ENCODE results near the gene SIPA1L3. TPM values are rescaled to one million over a fixed set of nuclear protein-coding genes. Genes with fewer than 3 reads are reported as not detected.
"Not testable (repeated sequence)": the region's sequence is repeated elsewhere in the genome, so short reads cannot be mapped to it uniquely, and the experiment has no call there.

The SIPA1L3 gene
- total RNA-seq, 1 experiment from 2014 or later, result 8.1 TPM

- in situ Hi-C loops (cut with HindIII; ENCODE audit: low sequenced_read_pairs), result no loop called here
- DNase-seq (ENCODE audit: low spot score), result peak; percentile 80
Measured at GRCh38 chr19:38224014-38224862, 317.2 kb downstream of the SIPA1L3 start, which contains the start of gene DPF1. Gene DPF1 (minus strand): TSS chr19:38224222. CDS start chr19:38224142, 80 bp downstream.

GRCh38 chr19:38224863-38225218 lies 317.8 kb downstream of the SIPA1L3 start:
- in situ Hi-C loops (cut with HindIII; ENCODE audit: low sequenced_read_pairs); DNase-seq (ENCODE audit: low spot score): not testable (repeated sequence)

DNA sequence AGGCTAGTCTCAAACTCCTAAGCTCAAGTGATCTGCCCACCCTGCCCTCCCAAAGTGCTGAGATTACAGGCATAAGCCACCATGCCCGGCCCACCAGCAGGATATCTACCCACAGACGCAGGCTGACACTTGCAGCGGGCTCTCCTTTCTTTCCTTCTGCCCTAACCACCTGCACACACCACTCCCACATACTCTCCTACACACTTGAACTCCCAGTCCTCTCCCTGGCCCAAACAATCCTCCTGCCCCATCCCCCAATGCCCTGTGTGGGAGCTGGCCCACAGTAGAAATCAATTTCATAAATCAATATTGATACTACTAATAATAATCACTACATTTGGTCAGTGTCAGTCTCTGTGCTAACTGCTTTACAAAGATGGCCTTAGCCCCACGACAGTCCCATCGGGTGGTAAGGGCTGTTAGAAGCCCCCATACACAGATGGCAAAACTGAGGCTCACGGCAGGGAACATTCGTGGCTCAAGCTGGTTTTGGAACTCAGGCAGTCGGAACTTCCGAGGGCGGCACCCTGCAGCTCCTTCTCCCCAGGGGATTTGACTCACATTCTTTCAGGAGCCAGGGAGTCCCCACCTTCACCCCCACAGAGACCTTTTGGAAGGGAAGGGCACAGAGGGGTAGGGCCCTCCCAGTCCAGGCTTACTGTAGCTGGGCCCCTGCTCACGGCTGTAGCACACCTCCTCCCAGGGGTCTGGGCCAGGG lies 320.4 kb downstream of the SIPA1L3 start:
- DNase-seq (ENCODE audit: low spot score), result no peak
- in situ Hi-C loops (cut with HindIII; ENCODE audit: low sequenced_read_pairs), result no loop called here

DNA sequence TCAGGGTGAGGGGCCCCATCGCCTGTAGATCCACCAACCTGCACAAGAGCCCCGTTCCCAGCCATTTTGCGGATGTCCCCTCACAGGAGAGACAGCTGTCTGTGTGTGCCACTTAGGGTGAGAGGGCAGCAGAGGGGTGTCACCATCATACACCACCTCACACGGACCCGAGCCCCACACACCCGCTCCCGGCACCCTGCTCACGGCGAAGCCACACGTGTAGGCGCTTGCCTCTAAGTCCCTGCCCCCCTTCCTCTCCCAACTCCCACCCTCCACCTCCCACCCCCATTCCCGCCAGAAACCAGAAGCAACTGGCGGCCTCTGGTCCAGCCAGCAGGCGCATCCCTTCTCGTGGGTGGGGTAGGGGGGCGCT lies 321.0 kb downstream of the SIPA1L3 start:
- no peak for DNase-seq (ENCODE audit: low spot score)
- in situ Hi-C loops (cut with HindIII; ENCODE audit: low sequenced_read_pairs), result no loop called here

GRCh38 chr19:38228491-38229439 lies 321.8 kb downstream of the SIPA1L3 start:
- DNase-seq (ENCODE audit: low spot score), result peak; percentile 36
- in situ Hi-C loops (cut with HindIII; ENCODE audit: low sequenced_read_pairs), result no loop called here

DNA sequence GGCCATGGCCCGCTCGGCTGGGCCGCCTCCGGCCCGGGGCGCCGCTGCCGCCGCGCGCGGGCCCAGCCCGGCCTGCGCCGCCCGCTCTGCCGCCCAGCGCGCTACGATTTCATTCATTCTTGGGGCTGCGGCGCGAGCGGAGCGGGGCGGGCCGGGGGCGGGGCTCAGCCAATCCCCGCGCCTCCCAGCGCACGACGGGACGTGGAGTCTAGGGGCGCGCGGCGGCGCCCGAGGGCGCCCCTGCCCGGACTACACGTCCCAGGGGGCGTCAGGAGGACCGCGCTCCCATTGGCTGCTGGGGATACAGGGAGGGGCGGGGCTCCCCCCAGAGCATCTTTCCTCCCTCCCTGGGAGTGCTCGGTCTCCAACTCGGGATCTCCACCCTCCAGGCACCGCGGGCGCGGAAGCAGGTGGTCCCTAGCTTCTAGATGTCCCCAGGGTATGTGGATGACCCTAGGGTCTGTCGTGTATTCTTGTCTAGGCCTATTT lies 322.6 kb downstream of the SIPA1L3 start:
- in situ Hi-C loops (cut with HindIII; ENCODE audit: low sequenced_read_pairs), result no loop called here
- peak; percentile 96 for DNase-seq (ENCODE audit: low spot score)

- DNase-seq (ENCODE audit: low spot score); in situ Hi-C loops (cut with HindIII; ENCODE audit: low sequenced_read_pairs): not testable (repeated sequence)
Measured at GRCh38 chr19:38230506-38231133, 323.6 kb downstream of the SIPA1L3 start.

DNA sequence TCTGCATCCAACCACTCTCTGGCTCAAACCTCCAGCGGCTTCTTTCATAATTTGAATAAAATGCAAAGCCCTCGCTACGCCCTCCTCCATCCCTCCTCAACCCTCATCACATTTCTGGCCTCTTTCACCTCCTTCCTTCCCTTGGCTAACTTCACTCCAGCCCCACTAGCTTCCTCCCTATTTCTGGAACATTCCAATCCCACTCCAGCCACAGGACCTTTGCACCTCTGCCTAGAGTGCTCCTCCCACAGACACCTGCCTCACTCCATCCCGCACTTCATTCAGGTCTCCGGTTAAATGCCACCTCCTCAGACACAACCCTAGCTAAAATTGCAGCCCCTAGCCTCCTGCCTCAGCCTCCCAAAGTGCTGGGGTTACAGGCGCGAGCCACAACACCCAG lies 324.9 kb downstream of the SIPA1L3 start:
- no peak for DNase-seq (ENCODE audit: low spot score)
- in situ Hi-C loops (cut with HindIII; ENCODE audit: low sequenced_read_pairs), result no loop called here

DNA sequence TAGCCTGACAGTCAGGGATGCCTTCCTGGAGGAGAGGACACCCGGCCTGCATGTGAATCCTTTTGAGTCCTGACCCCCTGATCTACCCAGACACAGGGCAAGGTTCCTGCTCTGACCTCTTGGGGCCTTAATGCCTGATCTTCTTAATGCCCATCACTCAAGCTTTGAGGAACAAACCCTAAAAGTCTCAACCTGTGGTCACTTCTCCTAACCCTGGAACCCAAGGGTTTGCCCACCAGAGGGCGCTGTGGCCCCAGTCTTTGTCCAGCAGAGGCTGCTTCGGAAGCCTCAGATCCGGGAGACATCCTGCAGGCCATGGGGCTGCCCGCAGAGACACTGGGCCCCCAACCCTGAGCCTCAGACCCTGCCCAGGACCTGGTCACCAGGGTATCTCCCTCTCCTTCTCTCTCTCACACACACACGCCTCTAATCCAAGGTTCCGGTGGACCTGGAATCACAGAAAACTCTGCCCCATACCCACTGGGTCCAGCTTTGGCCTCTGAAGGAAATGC lies 326.8 kb downstream of the SIPA1L3 start:
- peak; percentile 45 for DNase-seq (ENCODE audit: low spot score)

DNA sequence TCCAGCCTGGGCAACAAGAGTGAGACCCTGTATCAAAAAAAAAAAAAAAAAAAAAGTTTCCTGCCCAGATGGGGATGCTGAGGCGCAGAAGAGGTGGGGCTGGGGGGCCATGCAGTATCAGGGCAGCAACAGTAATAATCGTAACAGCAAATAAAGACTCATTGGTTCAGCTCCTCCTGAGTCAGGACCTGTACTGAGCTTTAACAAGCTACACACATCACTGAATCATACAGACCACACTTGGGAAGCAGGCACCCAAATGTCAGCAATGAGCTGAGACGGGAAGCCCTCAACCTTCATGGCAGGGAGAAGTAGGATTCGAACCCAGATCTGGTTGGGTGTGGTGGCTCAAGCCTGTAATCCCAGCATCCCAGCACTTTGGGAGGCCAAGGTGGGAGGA lies 327.6 kb downstream of the SIPA1L3 start:
- in situ Hi-C loops (cut with HindIII; ENCODE audit: low sequenced_read_pairs), result no loop called here
- DNase-seq (ENCODE audit: low spot score), result no peak

More for the DNA sequence above, 326.8 kb downstream of the SIPA1L3 start:
- in situ Hi-C loops (cut with HindIII; ENCODE audit: low sequenced_read_pairs), result no loop called here

- in situ Hi-C loops (cut with HindIII; ENCODE audit: low sequenced_read_pairs), result no loop called here
- DNase-seq (ENCODE audit: low spot score), result no peak
Measured at GRCh38 chr19:38239816-38240215, 332.8 kb downstream of the SIPA1L3 start.

DNA sequence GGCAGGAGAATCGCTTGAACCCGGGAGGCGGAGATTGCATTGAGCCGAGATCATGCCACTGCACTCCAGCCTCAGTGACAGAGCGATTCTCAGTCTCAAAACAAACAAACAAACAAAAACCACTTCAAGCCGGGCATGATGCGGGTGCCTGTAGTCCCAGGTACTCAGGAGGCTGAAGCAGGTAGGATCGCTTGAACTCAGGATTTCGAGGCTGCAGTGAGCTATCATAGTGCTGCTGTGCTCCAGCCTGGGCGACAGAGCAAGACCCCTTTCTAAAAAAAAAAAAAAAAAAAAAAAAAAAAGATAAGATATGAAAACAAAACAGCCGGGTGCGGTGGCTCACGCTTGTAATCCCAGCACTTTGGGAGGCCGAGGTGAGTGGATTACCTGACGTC lies 336.3 kb downstream of the SIPA1L3 start:
- in situ Hi-C loops (cut with HindIII; ENCODE audit: low sequenced_read_pairs), result no loop called here
- DNase-seq (ENCODE audit: low spot score), result no peak

DNA sequence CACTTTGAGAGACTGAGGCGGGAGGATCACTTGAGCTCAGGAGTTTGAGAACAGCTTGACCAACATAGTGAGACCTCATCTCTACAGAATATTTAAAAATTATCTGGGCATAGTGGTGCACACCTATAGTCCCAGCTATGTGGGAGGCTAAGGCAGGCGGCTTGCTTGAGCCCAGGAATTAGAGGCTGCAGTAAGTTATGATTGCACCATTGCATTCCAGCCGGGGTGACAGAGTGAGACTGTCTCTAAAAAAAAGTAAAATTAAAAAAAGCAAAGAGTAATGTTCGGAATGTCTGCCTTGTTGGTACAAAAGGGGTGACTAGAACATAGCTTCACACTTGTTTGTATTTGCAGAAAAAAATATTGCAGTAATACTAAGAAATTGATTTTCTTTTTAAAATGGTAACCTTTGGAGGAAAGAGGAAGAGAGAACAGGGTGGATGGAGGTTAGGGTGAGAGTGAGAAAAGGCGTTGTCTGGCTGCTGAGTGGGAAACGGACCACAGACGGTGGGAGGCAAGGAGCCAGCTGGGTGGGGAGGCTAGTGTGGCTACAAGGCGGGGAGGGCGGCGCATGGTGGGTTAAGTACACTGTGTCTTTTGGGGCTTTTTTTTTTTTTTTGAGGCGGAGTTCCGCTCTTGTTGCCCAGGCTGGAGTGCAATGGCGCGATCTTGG lies 339.0 kb downstream of the SIPA1L3 start:
- DNase-seq (ENCODE audit: low spot score), result no peak
- in situ Hi-C loops (cut with HindIII; ENCODE audit: low sequenced_read_pairs), result no loop called here

DNA sequence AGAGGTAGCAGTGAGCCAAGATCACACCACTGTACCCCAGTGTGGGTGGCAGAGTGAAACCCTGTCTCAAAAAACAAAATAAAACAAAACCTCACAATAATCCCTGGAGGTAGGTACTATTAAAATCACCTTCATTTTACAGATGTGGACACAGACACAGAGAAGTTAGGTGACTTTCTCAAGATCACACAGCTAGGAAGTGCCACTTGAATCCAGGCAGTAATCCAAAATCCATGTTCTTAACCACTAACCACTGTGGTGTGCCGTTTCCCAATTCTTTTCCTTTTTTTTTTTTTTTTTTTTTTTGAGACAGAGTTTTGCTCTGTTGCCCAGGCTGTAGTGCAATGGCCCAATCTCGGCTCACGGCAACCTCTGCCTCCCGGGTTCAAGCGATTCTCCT lies 340.1 kb downstream of the SIPA1L3 start:
- in situ Hi-C loops (cut with HindIII; ENCODE audit: low sequenced_read_pairs), result no loop called here
- DNase-seq (ENCODE audit: low spot score), result no peak

- in situ Hi-C loops (cut with HindIII; ENCODE audit: low sequenced_read_pairs), result no loop called here
- no peak for DNase-seq (ENCODE audit: low spot score)
Measured at GRCh38 chr19:38247734-38248268, 340.8 kb downstream of the SIPA1L3 start.

GRCh38 chr19:38248421-38248820 lies 341.4 kb downstream of the SIPA1L3 start:
- DNase-seq (ENCODE audit: low spot score), result no peak
- in situ Hi-C loops (cut with HindIII; ENCODE audit: low sequenced_read_pairs), result no loop called here

DNA sequence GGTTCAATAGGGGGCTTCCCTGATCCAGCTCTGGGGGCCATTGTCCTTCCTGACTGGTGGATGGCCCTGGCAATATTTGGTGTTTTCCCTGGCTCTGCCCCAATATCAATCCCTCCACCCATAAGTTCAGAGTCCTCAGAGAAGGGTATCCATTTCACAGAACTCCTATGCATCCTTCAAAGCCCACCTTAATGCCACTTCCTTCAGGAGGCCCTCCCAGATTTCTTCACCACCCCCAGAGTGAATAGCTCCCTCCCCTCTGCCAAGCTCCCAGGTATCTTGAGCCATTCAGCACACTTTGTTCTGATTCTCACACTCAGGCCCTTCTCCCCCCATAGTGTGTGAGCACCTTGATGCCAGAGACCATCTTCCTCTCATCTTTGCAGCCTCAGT lies 343.4 kb downstream of the SIPA1L3 start:
- in situ Hi-C loops (cut with HindIII; ENCODE audit: low sequenced_read_pairs), result no loop called here

More for the DNA sequence above, 343.4 kb downstream of the SIPA1L3 start:
- DNase-seq (ENCODE audit: low spot score), result no peak
